Caco-2 (cell line): Measurements from ENCODE around the gene FDXACB1. TPM values are rescaled to one million over a fixed set of nuclear protein-coding genes. Genes with fewer than 3 reads are reported as not detected.

Experiments
- BruUV-seq: library from RNA; stranded (reverse); fragments of 400-500 nt; replicated peaks from 2 replicates; lab custom pipeline; 2021; lab: Mats Ljungman, UMichigan
- CTCF ChIA-PET: fragments of 300-600 bp; sonication (Branson Sonifier 250); formaldehyde crosslinking; loops from one replicate; lab custom pipeline; 2022; ENCODE audit warnings: antibody characterized with exemption; lab: Charles Lee
- POLR2A ChIA-PET: fragments of 300-600 bp; sonication (Branson Sonifier 250); formaldehyde crosslinking; loops from one replicate; lab custom pipeline; 2022; ENCODE audit warnings: antibody characterized with exemption; lab: Charles Lee
- DNase-seq, 2 experiments: peaks; one replicate each; pipeline versions ENCODE4 v3.0.0 to v3.0.0-alpha.2; 2020 to 2022
- H3K27me3 ChIP-seq: replicated peaks from 2 replicates; pipeline ENCODE4 v1.6.0; 2011; ENCODE audit warnings: low read length; ENCODE audit not compliant: control insufficient read depth, insufficient read depth
- H3K36me3 ChIP-seq: 2 replicates; pipeline ENCODE4 v1.5.1; 2011; ENCODE audit warnings: low read length; ENCODE audit not compliant: control insufficient read depth, insufficient read depth
- H3K4me1 ChIP-seq: fragments of 250-450 bp; sonication (Bioruptor Pico); 2 replicates; pipeline ENCODE4 v1.5.1; 2020; ENCODE audit warnings: mild to moderate bottlenecking
- H3K4me3 ChIP-seq: 2 replicates; pipeline ENCODE4 v1.5.1; 2011; ENCODE audit warnings: low read depth, mild to moderate bottlenecking, control low read depth, low read length
- H3K9me3 ChIP-seq: fragments of 250-450 bp; sonication (Bioruptor Pico); 2 replicates; pipeline ENCODE4 v1.5.1; 2020; ENCODE audit warnings: mild to moderate bottlenecking, moderate library complexity
- H3K27ac Mint-ChIP-seq: one replicate; pipeline ENCODE4 v1.8.0; 2022; ENCODE audit warnings: mixed read lengths; ENCODE audit not compliant: unreplicated experiment
- H3K27me3 Mint-ChIP-seq: one replicate; pipeline ENCODE4 v1.8.0; 2022; ENCODE audit warnings: mixed read lengths; ENCODE audit not compliant: insufficient read depth, unreplicated experiment
- H3K36me3 Mint-ChIP-seq: one replicate; pipeline ENCODE4 v1.8.0; 2022; ENCODE audit warnings: mild to moderate bottlenecking, mixed read lengths; ENCODE audit not compliant: insufficient read depth, unreplicated experiment
- H3K4me1 Mint-ChIP-seq: one replicate; pipeline ENCODE4 v1.8.0; 2022; ENCODE audit warnings: low read depth, mixed read lengths; ENCODE audit not compliant: unreplicated experiment
- H3K4me3 Mint-ChIP-seq: one replicate; pipeline ENCODE4 v1.8.0; 2022; ENCODE audit warnings: mild to moderate bottlenecking, moderate library complexity, mixed read lengths; ENCODE audit not compliant: unreplicated experiment
- H3K9me3 Mint-ChIP-seq: one replicate; pipeline ENCODE4 v1.8.0; 2022; ENCODE audit warnings: mixed read lengths; ENCODE audit not compliant: unreplicated experiment
- CTCF ChIP-seq, 2 experiments: fragments of 200-600 bp in 1 of 2; IDR thresholded peaks; 1 replicate in 1 of 2; 2 replicates in 1 of 2; pipeline versions ENCODE4 v1.5.1 to v1.8.0; 2011 to 2022; ENCODE audit warnings: antibody characterized with exemption in 1 of 2, control low read depth in 1 of 2, inconsistent platforms in 1 of 2, low read depth in 1 of 2, low read length in 1 of 2, mild to moderate bottlenecking in 1 of 2, moderate library complexity in 1 of 2; ENCODE audit not compliant: insufficient read depth in 1 of 2, severe bottlenecking in 1 of 2, unreplicated experiment in 1 of 2
- intact Hi-C: fragments of 100-400 bp; cut with micrococcal nuclease; formaldehyde crosslinking; loops from one replicate; pipeline ENCODE4 v1.10.0; 2022; ENCODE audit not compliant: unreplicated experiment
- total RNA-seq: library from RNA; stranded (reverse); gene quantifications from 2 replicates; pipeline ENCODE4 v1.2.3, GENCODE V29; 2022

FDXACB1 gene
- total RNA-seq, 1 experiment from 2014 or later, result 4.7 TPM

GRCh38 chr11:111829185-111829968 is 49.6 kb downstream of the FDXACB1 start:
- Mint-ChIP-seq H3K27ac (no peak overlapping the region), H3K9me3 (no peaks in the 10 kb centered on the region), H3K27me3 (no peaks in the 10 kb centered on the region), H3K4me3 (no peak overlapping the region), H3K36me3 (peaks cover 5% of the 10 kb centered on the region), H3K4me1 (peaks cover 6% of the 10 kb centered on the region)
- ChIA-PET POLR2A (no interaction called here), CTCF (no interaction called here)
- no peak overlapping the region for H3K4me3 ChIP-seq
- H3K36me3 ChIP-seq, result no peaks in the 10 kb centered on the region
- H3K27me3 ChIP-seq, result no peaks in the 10 kb centered on the region
- no peak for TF ChIP-seq CTCF (IDR thresholded peaks at IDR 0.05; ENCODE audit: insufficient read depth in 1 of 2, low read depth in 1 of 2, low read length in 1 of 2, severe bottlenecking in 1 of 2, unreplicated experiment in 1 of 2)
- BruUV-seq, result no TSS peak
- intact Hi-C loops, result no loop called here
- H3K4me1 ChIP-seq, result peaks cover 4% of the 10 kb centered on the region; the same call in 1 of the 2 replicates
- DNase-seq, result no peak
- H3K9me3 ChIP-seq, result no peaks in the 10 kb centered on the region

GRCh38 chr11:111826322-111826950 is 52.5 kb downstream of the FDXACB1 start:
- intact Hi-C loops, result no loop called here
- ChIA-PET POLR2A (no interaction called here), CTCF (no interaction called here)
- no TSS peak for BruUV-seq
- Mint-ChIP-seq H3K27ac (peak overlapping the region; percentile 0), H3K36me3 (peaks cover 9% of the 10 kb centered on the region), H3K27me3 (no peaks in the 10 kb centered on the region), H3K9me3 (no peaks in the 10 kb centered on the region), H3K4me1 (no peaks in the 10 kb centered on the region), H3K4me3 (no peak overlapping the region)
- Histone ChIP-seq H3K4me3 (no peak overlapping the region), H3K4me1 (no peaks in the 10 kb centered on the region), H3K27me3 (no peaks in the 10 kb centered on the region), H3K9me3 (no peaks in the 10 kb centered on the region), H3K36me3 (no peaks in the 10 kb centered on the region)
- DNase-seq, result no peak
- TF ChIP-seq CTCF (IDR thresholded peaks at IDR 0.05; ENCODE audit: insufficient read depth in 1 of 2, low read depth in 1 of 2, low read length in 1 of 2, severe bottlenecking in 1 of 2, unreplicated experiment in 1 of 2), result no peak

Other genes starting within 250 kb of the FDXACB1 start
- 109 and 114 TPM in 2 replicates for gene PPP2R1B, start 112.8 kb downstream of the FDXACB1 start, total RNA-seq
- 55.3 and 57.4 TPM in 2 replicates for gene ALG9, start 7.6 kb downstream of the FDXACB1 start, total RNA-seq
- 69.8 and 71.4 TPM in 2 replicates for gene CFAP68, start 376 bp upstream of the FDXACB1 start, total RNA-seq
- 1.1 and 1.9 TPM in 2 replicates for gene CRYAB, start 32.6 kb upstream of the FDXACB1 start, total RNA-seq
- gene HSPB2, start 33.6 kb upstream of the FDXACB1 start, total RNA-seq, result not detected in 2 replicates
- 14.4 and 14.8 TPM in 2 replicates for gene C11orf52, start 39.7 kb upstream of the FDXACB1 start, total RNA-seq
- 4.9 and 6.4 TPM in 2 replicates for gene DIXDC1, start 58.2 kb upstream of the FDXACB1 start, total RNA-seq
- 99.3 and 100.0 TPM in 2 replicates for gene DLAT, start 146.2 kb upstream of the FDXACB1 start, total RNA-seq
- gene PIH1D2, start 194.9 kb upstream of the FDXACB1 start, total RNA-seq, result 2.6 and 2.7 TPM in 2 replicates
- 36.9 and 37.4 TPM in 2 replicates for gene NKAPD1, start 195.1 kb upstream of the FDXACB1 start, total RNA-seq
- 147 and 154 TPM in 2 replicates for gene TIMM8B, start 207.6 kb upstream of the FDXACB1 start, total RNA-seq
- gene SDHD, start 207.7 kb upstream of the FDXACB1 start, total RNA-seq, result 157 and 166 TPM in 2 replicates